ENCODE data around the gene FBXO24. TPM values are rescaled to one million over a fixed set of nuclear protein-coding genes. Genes with fewer than 3 reads are reported as not detected.
A peak's percentile ranks its signal among the peaks of the same experiment; 100 is the strongest.

FBXO24 gene
- total and polyA plus RNA-seq, 10 of the 15 experiments (the other 5 are each of a cell fraction or from before 2014, with no cell fraction given), result 0.11 to 0.96 (median 0.27) TPM; not detected in 4

- TF ChIP-seq IRF4 (IDR thresholded peaks at IDR 0.05; ENCODE audit: low read depth, low read length) (no peak), CUX1 (IDR thresholded peaks at IDR 0.05; ENCODE audit: insufficient replicate concordance, low read depth, low read length) (no peak), BCLAF1 (IDR thresholded peaks at IDR 0.05) (no peak), KLF5 (IDR thresholded peaks at IDR 0.05; ENCODE audit: partially characterized antibody) (no peak), POLR2AphosphoS2 (IDR thresholded peaks at IDR 0.05; ENCODE audit: low read depth, low read length) (no peak), BCL3 (IDR thresholded peaks at IDR 0.05; ENCODE audit: borderline replicate concordance, insufficient read depth, low read depth, low read length, poor library complexity, severe bottlenecking) (no peak), CTCF (IDR thresholded peaks at IDR 0.05 in 2 of 3, conservative IDR thresholded peaks at IDR 0.05 in 1 of 3; ENCODE audit: control insufficient read depth in 2 of 3, extremely low read depth in 1 of 3, insufficient read depth in 1 of 3, low read depth in 3 of 3, low read length in 3 of 3) (peak; percentile 47 to 64 (median 48)), KAT2A (conservative IDR thresholded peaks at IDR 0.05; ENCODE audit: control insufficient read depth, low read depth, low read length) (no peak), NRF1 (conservative IDR thresholded peaks at IDR 0.05; ENCODE audit: low read depth, low read length) (no peak), HDAC6 (IDR thresholded peaks at IDR 0.05; ENCODE audit: unreplicated experiment) (no peak), ASH2L (IDR thresholded peaks at IDR 0.05; ENCODE audit: borderline replicate concordance, low read depth) (no peak), SMARCA5 (IDR thresholded peaks at IDR 0.05) (no peak), ZNF622 (IDR thresholded peaks at IDR 0.05) (no peak), BACH1 (IDR thresholded peaks at IDR 0.05; ENCODE audit: borderline replicate concordance) (0 out of 2 replicates have a peak, but pooled peaks have one; percentile 34), TARDBP (IDR thresholded peaks at IDR 0.05; ENCODE audit: borderline replicate concordance) (no peak), CEBPB (IDR thresholded peaks at IDR 0.05; ENCODE audit: borderline replicate concordance in 1 of 2, low read depth in 2 of 2, low read length in 2 of 2) (no peak), NR2C2 (IDR thresholded peaks at IDR 0.05; ENCODE audit: borderline replicate concordance, control insufficient read depth, insufficient read length, low read depth) (no peak), POLR2A (IDR thresholded peaks at IDR 0.05; ENCODE audit: low read depth, low read length) (peak; percentile 70)
Observed at GRCh38 chr7:100632951-100633717, 47.0 kb downstream of the FBXO24 start (continued).

Measured in GM12878 (cell line).